Measurements from ENCODE around the gene EPHA8.

Gene EPHA8

GRCh38 chr1:22534951-22535350 is 28.3 kb upstream of the EPHA8 start:
- DNase-seq = peak in 2 of 10 donors; percentile 8 to 21
- intact Hi-C loops (cut with DNase I) = no loop called here

- DNase-seq = peak in 3 of 10 donors; percentile 21 to 73 (median 33)
- intact Hi-C loops (cut with DNase I) = no loop called here
Measured at GRCh38 chr1:22535399-22535798, 27.9 kb upstream of the EPHA8 start.

- intact Hi-C loops (cut with DNase I) = no loop called here
- peak in 5 of 10 donors; percentile 13 to 83 (median 35) for DNase-seq
Measured at GRCh38 chr1:22536506-22536905, 26.8 kb upstream of the EPHA8 start.

- intact Hi-C loops (cut with DNase I) = no loop called here
- DNase-seq = peak in 7 of 10 donors; percentile 29 to 93 (median 43)
Measured at GRCh38 chr1:22537441-22538139, 25.7 kb upstream of the EPHA8 start.

GRCh38 chr1:22539510-22540118 is 23.7 kb upstream of the EPHA8 start:
- DNase-seq = no peak
- intact Hi-C loops (cut with DNase I) = no loop called here

GRCh38 chr1:22540337-22540736 is 23.0 kb upstream of the EPHA8 start:
- DNase-seq = no peak
- intact Hi-C loops (cut with DNase I) = no loop called here

- intact Hi-C loops (cut with DNase I) = no loop called here
Measured at GRCh38 chr1:22542886-22543285, 20.4 kb upstream of the EPHA8 start.

GRCh38 chr1:22543679-22544078 is 19.6 kb upstream of the EPHA8 start:
- intact Hi-C loops (cut with DNase I) = no loop called here
- no peak for DNase-seq

More at GRCh38 chr1:22542886-22543285, 20.4 kb upstream of the EPHA8 start:
- no peak for DNase-seq

- DNase-seq = no peak
- intact Hi-C loops (cut with DNase I) = no loop called here
Measured at GRCh38 chr1:22544606-22545005, 18.7 kb upstream of the EPHA8 start.

- intact Hi-C loops (cut with DNase I) = no loop called here
Measured at GRCh38 chr1:22545141-22545540, 18.1 kb upstream of the EPHA8 start.

GRCh38 chr1:22547186-22547817 is 16.0 kb upstream of the EPHA8 start:
- no peak for DNase-seq
- intact Hi-C loops (cut with DNase I) = no loop called here

More at GRCh38 chr1:22545141-22545540, 18.1 kb upstream of the EPHA8 start:
- no peak for DNase-seq

GRCh38 chr1:22547818-22548462 is 15.3 kb upstream of the EPHA8 start:
- intact Hi-C loops (cut with DNase I) = no loop called here
- DNase-seq = no peak

GRCh38 chr1:22550021-22550420 is 13.3 kb upstream of the EPHA8 start:
- intact Hi-C loops (cut with DNase I) = no loop called here
- no peak for DNase-seq

GRCh38 chr1:22551591-22551990 is 11.7 kb upstream of the EPHA8 start:
- no peak for DNase-seq
- intact Hi-C loops (cut with DNase I) = no loop called here

GRCh38 chr1:22552021-22552420 is 11.3 kb upstream of the EPHA8 start:
- no peak for DNase-seq
- intact Hi-C loops (cut with DNase I) = no loop called here

GRCh38 chr1:22553104-22553880 is 10.0 kb upstream of the EPHA8 start:
- DNase-seq = no peak
- intact Hi-C loops (cut with DNase I) = no loop called here

- DNase-seq = no peak
- intact Hi-C loops (cut with DNase I) = no loop called here
Measured at GRCh38 chr1:22553991-22554522, 9.2 kb upstream of the EPHA8 start.

- intact Hi-C loops (cut with DNase I) = no loop called here
- DNase-seq = no peak
Measured at GRCh38 chr1:22555371-22555656, 8.0 kb upstream of the EPHA8 start.

- intact Hi-C loops (cut with DNase I) = no loop called here
- DNase-seq = no peak
Measured at GRCh38 chr1:22556391-22557104, 6.7 kb upstream of the EPHA8 start.

Data from posterior cingulate gyrus (tissue), 11 donors.